Activated T-cell treated with anti-CD3 and anti-CD28 coated beads for 48 hours (primary cell): ENCODE measurements around the gene SNAPC1.
"Not testable (repeated sequence)": the region's sequence is repeated elsewhere in the genome, so short reads cannot be mapped to it uniquely, and the experiment has no call there.

Experiments
- DNase-seq: peaks from one replicate; pipeline ENCODE4 v3.0.0-alpha.2; 2020; ENCODE audit warnings: low read depth

SNAPC1 gene, protein sequence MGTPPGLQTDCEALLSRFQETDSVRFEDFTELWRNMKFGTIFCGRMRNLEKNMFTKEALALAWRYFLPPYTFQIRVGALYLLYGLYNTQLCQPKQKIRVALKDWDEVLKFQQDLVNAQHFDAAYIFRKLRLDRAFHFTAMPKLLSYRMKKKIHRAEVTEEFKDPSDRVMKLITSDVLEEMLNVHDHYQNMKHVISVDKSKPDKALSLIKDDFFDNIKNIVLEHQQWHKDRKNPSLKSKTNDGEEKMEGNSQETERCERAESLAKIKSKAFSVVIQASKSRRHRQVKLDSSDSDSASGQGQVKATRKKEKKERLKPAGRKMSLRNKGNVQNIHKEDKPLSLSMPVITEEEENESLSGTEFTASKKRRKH

DNA sequence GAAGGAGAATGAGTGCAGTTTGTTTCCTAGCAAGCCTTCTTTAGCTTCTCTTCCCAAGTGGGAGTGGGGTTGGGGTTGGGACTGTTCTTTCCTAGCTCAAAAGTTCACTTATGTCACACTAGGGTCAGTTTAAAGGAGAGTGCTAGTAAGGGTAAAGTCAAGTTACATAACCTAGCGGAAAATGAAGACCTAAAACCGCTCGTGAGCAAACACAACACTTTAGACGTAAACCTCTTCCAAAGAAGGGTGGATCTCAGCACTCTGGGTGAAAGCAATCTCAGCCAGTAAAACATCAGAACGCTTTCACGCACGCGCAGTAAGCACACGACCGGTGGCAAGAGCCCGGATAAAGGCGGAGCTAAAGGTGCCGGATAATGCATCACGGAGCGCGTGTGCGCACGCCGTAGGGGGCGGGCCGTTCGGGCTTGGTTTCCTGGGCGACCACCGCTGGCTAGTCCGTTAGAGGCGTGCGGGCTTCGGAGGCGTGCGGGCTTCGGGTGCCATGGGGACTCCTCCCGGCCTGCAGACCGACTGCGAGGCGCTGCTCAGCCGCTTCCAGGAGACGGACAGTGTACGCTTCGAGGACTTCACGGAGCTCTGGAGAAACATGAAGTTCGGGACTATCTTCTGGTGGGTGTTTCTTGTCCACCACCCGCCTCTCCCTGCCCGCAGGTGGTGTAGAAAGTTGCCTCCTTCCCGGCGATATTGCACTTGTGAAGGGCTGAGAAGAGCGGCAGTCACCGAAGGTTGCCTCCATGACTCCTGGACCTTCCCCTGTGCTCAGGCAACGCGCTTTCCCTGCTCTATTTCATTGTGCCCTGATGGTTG lies at the start of gene SNAPC1:
TSS of gene SNAPC1 (plus strand) at position 462 of the 828 bp plus-strand sequence. CDS start at position 503, 41 bp downstream.
- DNase-seq, result peak; percentile 97

DNA sequence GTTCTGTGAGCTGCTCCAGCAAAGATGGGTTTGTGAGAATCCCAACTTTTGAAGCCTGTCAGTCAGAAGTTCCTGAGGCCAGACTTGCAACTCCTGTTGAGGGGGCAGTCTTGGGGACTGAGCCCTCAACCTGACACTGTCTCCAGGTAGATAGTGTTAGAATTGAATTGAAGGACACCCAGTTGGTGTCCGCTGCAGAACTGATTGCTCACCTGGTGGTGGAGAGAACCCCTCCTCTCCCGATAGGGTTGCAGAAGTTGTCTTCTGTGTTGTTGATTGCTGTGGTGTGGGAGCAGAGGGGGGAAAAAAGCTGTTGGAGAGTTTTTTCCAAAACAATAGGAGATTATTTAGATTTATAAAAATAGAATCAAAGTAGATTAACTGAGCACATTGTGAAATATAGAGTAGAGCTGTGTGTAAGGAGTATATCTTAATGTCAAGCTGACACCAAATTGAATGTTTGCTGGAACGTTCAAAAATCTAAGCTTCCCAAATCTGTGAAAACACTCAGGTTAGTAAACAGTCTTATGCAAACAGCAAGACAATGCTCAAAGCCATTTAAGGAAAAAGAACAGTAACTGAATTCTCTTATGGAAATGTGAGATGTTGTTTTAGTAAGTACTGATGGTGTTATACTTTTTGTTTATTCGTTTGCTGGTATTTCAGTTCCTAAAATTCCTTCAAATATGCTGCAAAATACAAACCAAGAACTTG lies 48.3 kb upstream of the SNAPC1 start:
- DNase-seq, result no peak

DNA sequence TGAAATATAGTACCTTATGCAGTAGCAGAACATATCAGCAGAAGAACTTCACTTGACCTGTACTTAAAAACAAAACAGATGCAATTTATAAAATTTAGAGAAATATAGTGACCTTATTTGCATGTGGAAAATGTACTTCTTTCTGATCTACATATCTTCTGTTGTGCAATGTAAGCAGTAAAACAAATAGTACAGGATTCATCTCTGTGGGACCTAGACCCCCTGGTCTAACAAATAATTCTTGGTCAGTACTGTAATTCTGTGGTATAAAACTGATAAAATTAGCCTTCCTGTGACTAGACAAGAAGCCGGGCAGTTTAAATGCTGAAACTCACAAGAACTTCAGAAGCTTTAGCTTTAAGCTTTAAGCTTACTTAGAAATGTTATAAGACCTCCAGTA lies 45.3 kb upstream of the SNAPC1 start:
- no peak for DNase-seq

DNA sequence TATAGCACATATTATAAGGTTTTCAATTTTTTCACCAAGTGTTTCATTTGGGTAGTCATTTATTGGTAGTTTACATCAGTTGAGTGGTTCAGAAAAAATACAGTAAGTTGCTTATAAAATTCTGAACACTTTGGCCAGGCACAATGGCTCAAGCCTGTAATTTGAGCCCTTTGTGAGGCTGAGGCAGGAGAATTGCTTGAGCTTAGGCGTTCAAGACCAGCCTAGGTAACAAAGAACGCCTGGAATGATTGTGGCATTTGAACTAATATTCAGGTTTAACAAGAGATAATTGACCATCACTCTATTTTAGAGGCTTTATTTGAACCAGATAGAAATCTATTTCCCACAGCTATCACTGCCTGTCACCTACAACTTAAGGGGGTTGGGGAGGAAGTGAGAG lies 44.2 kb upstream of the SNAPC1 start:
- DNase-seq, result no peak

DNA sequence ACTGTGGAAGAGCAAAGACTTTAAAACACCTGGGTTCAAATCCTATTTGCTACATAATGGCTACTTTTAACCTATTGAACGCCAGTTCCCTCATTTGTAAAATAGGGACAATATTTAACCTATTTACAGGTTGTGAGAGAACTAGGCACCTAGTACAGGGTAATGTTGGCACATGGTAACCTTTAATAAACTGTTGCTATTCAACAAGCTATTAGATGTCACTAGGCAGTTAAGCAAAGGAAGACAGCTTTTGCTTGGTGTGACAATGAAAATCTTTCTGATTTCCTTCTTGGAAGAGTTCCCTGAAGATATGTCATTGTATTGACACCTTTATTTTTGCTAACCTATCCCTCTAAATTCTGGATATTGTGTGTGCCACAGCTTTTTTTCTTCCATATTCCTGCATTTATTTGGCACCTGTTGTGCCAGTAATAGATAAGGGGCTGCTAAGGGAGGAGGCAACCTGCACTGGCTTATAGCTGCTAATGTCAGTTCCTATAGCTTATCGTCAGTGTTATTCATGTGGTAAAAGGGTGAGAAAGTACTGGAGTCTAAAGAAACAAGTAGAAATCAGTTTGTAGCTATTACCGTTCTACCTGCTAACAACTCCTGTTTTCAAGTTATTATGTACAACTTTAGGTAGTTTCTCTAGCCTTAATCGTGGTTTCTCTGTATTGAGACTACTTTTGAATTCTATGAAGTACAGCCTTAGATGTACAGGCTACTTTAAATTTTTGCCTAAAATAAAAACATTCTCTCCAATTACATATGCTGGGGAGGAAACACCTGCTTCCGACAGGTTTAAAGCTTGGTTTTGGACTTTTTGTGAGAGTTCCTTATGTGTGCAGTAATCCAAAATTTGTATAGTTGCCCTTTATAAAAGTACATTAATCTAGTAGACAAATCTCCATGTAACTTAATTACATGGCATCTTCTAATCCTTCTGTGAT lies 42.6 kb upstream of the SNAPC1 start:
- no peak for DNase-seq

DNA sequence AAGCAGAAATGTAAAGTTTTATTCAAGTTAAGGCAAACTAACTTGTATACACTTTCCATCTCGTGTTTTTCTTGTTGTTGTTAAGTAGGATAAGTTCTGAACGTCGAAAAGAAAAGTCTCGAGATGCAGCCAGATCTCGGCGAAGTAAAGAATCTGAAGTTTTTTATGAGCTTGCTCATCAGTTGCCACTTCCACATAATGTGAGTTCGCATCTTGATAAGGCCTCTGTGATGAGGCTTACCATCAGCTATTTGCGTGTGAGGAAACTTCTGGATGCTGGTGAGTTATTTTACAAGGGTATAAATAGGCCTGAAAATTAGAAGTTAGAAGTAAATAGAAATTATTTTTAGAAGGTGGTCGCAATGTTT lies 41.9 kb upstream of the SNAPC1 start:
- no peak for DNase-seq

DNA sequence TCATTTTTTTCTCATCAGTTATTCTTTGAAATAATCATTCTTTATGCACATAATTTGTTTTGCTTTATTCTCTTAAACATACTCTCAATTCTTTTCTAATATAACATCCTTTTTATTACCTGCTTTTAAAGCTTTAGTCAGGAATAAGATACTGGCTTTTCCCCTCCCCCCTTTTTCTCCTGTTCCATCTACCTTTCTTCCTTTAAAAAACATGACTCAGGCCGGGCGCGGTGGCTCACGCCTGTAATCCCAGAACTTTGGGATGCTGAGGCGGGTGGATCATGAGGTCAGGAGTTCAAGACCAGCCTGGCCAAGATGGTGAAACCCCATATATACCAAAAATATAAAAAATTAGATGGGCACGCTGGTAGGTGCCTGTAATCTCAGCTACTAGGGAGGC lies 41.5 kb upstream of the SNAPC1 start:
- DNase-seq, result no peak

DNA sequence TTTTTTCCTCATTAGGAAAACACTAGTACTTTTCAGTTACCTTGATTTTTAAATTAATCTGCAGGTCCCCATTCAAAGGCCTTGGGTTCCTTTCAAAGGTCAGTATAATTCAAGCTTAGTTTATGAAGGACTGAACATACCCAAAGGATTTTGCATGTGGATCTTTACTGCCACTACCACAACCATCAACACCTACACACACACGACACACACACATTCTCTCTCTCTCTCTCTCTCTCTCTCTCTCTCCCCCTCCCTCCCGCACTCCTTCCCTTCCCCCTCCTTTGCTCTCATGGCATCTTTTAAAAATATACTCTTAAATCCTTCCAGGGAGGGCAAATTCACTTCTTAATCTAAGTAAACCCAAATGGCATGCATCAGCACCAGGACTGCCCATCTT lies 38.1 kb upstream of the SNAPC1 start:
- DNase-seq, result no peak

DNA sequence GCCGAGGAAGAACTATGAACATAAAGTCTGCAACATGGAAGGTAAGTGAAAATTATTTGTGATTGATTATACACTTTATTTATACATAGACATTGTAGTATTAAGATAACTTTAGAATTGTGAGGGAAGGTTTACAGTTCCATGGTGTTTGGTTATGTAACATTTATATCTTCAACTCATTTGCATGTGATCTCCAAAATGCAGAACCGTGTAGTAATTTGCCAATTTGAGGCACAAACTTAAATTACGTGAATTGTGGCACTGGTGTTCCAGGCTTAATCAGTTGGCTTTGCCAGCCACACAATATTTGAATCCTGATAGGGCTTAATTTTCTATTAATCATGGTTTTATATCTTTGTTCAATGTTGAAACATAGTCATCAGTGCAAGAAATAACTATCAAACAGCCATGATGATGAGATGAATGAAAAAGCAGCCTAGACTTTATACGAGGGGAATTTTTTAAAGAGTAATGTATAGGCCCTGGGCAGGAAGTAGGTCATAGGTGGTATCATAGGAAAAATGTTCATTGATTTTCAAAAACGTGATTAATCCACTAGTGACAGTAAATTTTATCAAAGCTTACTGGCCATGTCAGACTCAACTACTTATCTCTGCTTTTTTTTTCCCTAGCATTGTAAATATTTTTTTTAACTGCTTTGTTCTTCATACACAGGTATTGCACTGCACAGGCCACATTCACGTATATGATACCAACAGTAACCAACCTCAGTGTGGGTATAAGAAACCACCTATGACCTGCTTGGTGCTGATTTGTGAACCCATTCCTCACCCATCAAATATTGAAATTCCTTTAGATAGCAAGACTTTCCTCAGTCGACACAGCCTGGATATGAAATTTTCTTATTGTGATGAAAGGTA lies 35.2 kb upstream of the SNAPC1 start:
- no peak for DNase-seq

DNA sequence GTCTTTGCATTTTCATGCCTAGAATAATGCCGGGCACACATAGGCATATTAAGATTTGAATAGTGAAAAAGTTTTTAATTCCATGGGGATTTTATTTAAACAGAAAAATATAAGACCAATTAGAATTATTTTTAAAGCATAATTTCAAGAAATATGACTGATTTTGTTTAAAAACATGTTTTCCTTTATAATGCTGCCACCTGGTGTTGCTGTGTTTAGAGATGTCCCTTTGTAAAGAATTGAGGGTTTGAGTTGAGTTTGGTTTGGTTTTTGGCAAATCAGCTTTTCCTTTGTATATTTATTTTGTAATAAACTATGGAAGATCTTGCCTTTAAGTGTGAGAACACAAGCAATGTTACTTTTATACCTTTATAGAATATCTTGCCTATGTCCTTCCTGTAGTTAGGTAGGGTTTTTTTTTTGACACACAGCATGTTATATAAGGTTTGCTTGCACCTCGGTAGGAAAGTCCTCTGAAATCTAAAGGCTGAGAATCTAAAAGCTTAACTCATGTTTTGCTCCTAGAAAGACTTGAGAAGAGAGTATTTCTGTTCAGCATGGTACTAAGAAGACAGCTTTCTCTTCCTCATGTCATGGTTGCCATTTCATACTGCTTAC lies 31.4 kb upstream of the SNAPC1 start:
- no peak for DNase-seq

DNA sequence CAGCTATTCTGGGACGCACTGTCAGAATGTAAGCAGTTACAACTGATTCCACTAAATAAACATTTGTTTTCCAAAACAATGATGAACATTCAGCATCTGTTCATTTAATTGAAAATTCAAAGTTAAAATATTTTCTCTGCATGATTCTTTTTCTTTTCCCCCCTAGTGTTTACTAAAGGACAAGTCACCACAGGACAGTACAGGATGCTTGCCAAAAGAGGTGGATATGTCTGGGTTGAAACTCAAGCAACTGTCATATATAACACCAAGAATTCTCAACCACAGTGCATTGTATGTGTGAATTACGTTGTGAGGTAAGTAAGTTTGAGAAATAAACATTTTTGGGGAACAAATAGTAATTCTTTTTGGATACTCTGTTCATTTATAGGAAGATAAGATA lies 28.2 kb upstream of the SNAPC1 start:
- DNase-seq, result no peak

DNA sequence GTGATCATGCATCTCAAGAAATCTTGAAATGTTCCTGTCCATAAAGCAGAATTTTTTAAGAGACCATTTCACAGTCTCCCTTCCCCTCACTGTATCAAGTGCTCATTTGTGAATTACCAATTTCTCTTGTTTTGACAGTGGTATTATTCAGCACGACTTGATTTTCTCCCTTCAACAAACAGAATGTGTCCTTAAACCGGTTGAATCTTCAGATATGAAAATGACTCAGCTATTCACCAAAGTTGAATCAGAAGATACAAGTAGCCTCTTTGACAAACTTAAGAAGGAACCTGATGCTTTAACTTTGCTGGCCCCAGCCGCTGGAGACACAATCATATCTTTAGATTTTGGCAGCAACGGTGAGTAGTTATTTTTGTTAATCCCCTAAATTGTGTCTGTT lies 25.5 kb upstream of the SNAPC1 start:
- no peak for DNase-seq

DNA sequence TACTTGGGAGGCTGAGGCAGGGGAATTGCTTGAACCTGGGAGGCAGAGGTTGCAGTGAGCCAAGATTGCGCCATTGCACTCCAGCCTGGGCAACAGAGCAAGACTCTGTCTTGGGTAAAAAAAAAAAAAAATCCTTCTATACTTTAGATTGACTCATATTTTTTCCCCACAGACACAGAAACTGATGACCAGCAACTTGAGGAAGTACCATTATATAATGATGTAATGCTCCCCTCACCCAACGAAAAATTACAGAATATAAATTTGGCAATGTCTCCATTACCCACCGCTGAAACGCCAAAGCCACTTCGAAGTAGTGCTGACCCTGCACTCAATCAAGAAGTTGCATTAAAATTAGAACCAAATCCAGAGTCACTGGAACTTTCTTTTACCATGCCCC lies 24.3 kb upstream of the SNAPC1 start:
- no peak for DNase-seq

DNA sequence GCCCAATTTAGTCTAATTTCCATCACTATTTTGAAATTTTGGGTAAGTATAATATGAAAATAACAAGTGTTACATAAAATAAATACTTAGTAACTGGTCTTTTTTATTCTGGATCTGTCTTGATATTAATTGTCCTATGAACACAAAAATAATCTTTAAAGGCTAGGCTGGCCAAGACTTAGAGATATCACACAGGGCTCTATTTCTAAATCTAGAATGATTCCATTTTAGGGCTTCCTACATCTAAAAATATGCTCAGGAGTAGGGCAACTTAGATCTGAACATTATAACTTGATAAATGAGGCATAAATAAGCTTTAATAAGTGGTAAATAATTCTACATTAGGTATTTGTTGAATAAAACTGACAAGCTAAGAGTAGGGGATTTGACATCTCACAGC lies 23.1 kb upstream of the SNAPC1 start:
- DNase-seq, result no peak

DNA sequence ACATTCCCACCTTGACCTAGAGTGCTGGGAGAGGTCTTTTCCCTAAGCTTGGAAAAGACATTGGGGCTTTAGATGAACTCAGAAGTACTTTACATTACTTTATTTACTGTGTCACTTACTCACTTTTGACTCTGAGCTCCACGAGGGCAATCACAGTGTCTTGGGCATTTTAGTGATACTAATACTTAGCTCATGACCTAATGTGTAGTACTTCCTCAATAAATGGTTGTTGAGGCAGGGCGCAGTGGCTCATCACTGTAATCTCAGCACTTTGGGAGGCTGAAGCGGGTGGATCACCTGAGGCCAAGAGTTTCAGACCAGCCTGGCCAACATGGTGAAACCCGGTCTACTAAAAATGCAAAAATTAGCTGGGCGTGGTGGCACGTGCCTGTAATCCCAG lies 19.8 kb upstream of the SNAPC1 start:
- DNase-seq, result no peak

DNA sequence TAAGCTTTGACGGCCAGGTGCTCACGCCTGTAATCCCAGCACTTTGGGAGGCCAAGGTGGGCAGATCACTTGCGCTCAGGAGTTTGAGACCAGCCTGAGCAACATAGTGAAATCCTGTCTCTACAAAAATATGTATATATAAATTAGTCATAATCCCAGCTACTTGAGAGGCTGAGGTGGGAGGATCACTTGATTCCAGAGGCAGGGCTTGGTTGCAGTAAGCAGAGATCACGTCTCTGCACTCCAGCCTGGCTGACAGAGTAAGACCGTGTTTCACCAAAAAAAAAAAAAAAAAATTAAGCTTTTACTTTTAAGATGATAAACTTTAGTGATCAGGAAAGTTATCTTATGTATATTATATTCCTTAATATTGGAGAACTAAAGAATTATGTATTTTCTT lies 18.0 kb upstream of the SNAPC1 start:
- DNase-seq, result no peak

DNA sequence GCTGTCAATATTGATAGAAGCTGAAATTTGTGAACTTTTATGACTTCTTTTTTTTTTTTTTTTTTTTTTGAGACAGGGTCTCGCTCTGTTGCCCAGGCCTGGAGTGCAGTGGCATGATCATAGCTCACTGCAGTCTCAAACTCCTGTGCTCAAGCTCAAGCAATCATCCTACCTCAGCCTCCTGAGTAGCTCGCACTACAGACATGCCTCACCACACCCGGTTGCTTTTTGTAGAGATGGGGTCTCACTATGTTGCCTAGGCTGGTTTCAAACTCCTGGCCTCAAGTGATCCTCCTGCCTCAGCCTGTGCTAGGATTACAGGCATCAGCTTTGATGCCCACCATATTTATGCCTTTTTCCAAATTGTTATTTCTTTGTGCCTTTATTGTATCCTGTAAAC lies 15.9 kb upstream of the SNAPC1 start:
- not testable (repeated sequence) for DNase-seq

DNA sequence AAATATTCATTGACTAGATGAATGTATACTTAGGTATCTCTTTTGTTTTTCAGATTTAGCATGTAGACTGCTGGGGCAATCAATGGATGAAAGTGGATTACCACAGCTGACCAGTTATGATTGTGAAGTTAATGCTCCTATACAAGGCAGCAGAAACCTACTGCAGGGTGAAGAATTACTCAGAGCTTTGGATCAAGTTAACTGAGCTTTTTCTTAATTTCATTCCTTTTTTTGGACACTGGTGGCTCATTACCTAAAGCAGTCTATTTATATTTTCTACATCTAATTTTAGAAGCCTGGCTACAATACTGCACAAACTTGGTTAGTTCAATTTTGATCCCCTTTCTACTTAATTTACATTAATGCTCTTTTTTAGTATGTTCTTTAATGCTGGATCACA lies 15.3 kb upstream of the SNAPC1 start:
- DNase-seq, result no peak

DNA sequence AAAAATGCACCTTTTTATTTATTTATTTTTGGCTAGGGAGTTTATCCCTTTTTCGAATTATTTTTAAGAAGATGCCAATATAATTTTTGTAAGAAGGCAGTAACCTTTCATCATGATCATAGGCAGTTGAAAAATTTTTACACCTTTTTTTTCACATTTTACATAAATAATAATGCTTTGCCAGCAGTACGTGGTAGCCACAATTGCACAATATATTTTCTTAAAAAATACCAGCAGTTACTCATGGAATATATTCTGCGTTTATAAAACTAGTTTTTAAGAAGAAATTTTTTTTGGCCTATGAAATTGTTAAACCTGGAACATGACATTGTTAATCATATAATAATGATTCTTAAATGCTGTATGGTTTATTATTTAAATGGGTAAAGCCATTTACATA lies 14.9 kb upstream of the SNAPC1 start:
- no peak for DNase-seq

DNA sequence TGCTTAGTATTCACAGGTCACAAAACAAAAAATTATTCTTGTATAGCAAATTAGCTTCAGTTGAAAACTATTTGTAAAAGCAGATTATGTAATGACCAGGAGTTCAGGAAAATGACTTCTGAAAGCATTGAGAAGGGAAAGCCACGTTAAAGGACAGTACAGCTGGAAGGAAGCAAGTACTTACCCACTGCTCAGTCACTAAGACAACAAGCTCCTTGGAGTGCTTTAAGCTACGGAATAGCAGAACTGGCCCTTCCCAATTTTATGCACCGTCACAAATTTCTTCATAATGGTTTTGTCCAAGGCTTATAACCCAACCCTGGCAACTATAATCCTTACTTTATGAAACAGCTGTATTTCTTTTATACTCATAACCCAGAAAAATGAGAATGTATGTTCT lies 13.0 kb upstream of the SNAPC1 start:
- no peak for DNase-seq
